HG02970 (cell line): ENCODE results near the gene HEPACAM.

Source experiments
- ATAC-seq: cut with Tn5 transposase; IDR thresholded peaks from one replicate; pipeline ENCODE4 v1.9.1; 2021; ENCODE audit warnings: mild to moderate bottlenecking, moderate library complexity, moderate number of reproducible peaks; ENCODE audit not compliant: unreplicated experiment, low FRiP score

HEPACAM gene

DNA sequence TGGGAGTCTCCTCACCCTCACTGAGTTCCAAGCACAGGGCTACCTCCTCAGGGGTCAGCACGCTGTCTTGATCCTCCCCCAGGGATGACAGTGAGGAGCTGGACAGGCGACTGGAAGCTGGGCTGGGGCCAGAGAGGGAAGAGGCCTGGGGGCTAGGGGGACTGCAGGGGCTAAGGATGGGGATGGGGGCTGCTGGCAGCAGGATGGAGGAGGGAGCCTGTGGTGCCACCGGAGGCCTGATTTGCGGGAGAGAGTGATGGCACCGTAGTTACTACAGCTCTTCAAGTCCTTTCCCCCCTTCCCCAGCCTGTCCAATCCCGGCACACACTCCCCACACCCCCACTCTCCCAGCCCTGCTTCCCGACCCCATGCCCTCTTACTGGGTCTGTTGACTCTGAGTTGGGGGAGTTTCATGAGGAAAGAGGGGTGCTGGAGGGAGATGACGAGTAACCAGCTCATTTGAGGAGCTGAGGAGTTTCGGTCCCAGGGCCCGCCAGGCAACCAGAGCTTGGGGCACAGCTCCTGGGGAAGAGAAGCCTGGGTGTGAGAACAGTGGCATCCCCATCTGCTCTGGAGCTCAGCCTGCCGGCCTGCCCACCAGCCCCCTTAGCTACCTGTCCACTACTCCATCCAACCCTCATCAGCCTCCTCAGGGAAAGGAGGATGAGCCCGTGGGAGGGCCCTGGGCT is 48.7 kb downstream of the HEPACAM start:
- ATAC-seq: no peak

DNA sequence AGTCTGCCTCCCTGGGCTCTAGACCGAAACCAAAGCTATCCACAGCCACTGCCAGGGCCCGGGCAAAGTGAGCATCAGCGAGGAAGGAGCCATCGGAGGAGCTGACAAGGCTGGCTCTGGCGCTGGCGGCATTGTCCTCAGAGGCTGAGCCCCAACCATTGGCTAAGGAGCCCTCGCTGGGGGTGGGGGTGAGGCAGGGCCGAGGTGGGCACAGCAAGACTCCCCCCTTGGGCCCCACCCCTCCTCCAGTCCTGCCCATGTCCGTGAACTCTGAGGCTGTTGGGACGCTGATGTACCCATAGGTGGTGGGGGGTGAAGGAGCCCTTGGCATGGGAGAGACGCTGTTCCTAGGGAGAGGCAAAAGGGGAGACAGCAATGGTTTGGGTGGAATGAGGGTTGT is 49.4 kb downstream of the HEPACAM start:
- no peak for ATAC-seq

DNA sequence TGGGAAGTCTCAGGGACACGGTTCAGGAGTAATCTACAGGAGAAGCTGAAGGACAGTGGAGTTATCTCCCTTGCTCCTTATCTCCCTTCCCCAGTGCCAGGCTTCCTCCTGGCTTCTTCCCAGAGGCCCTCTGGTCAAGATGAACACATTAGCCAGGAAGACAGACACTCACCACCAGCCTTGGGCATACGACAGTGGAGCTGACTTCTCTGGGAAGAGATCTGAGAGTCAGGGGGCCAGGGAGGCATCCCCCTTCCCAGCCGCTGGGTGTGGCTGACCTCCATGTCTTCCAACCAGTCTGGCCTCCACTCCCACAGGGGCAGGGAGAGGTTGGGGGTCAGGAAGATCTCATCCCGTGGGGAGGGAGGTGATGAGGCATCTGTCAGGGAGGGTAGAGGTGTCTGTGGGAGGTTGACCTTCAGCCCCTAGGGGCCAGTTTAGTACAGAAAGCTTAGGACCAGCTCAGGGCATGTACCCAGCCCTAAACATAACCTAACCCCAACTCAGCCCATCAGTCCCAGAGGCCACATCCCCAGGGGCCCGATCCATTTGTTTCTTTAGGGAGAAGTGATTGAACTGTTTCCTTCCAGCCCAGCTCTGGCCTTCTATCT is 50.9 kb downstream of the HEPACAM start:
- ATAC-seq: no peak

DNA sequence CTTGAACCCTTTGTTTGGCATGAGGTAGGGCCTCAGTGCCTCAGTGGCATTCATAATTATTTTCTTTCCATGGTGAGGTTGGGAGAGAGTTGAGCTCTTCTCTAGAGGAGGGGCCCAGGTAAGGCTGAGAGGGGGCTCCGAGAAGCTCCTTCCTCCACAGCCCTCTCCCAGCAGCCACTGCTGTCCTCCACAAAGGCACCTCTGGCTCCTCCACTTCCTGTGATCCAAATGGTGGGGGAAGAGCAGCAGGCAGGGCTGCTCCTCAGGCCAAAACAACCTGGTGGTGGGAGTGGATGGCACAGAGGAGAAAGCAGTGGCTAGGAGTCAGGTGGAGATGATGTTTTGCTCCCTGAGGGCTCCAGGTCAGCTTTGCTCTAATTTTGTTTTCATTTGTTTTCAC is 51.5 kb downstream of the HEPACAM start:
- ATAC-seq: no peak

- no peak for ATAC-seq
These were observed 53.3 kb downstream of the HEPACAM start for GRCh38 chr11:124882339-124883071.

- no peak for ATAC-seq
These were observed 54.9 kb downstream of the HEPACAM start for GRCh38 chr11:124880958-124881357.

GRCh38 chr11:124880290-124880611 is 55.6 kb downstream of the HEPACAM start:
- no peak for ATAC-seq

DNA sequence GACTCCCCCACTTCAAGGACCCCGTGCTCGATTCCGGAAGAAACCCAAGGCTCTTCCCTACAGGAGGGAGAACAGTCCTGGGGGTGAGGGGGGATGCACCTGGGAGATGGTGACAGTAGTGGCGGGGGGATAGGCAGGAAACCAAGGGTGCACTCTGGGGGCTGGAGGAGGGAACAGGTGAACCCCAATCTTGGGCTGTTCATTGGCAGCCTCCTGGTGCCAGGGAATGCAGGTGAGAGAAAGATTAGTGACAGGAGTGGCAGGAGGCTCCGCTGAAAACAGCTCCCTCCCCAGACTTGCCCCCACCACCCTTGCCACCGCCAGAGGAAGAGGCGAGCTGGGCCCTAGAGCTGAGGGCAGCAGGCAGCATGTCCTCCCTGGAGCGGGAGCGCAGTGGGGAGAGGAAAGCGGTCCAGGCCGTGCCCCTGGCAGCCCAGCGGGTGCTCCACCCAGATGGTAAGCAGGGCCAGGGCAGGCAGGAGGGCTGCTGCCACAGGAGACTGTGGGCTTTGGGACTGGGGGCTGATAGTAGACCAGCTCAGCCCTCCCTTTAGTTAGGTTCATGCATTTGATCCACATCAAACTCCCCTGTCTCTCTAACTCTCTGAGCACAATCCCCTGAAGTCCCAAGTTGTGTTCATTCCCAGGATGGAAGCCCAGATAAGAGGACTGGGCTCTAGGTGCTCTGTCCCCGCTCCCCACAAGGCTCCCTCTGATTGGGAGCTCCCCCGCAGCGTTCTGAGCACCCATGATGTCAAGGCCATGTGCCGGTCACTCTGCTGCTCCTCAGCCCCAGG is 56.2 kb downstream of the HEPACAM start:
- ATAC-seq: no peak

- ATAC-seq: no peak
These were observed 56.9 kb downstream of the HEPACAM start for GRCh38 chr11:124878759-124879492.

GRCh38 chr11:124877910-124878758 is 57.7 kb downstream of the HEPACAM start:
- ATAC-seq: no peak

GRCh38 chr11:124877631-124877909 is 58.3 kb downstream of the HEPACAM start:
- no peak for ATAC-seq

GRCh38 chr11:124876818-124877630 is 58.8 kb downstream of the HEPACAM start:
- no peak for ATAC-seq

DNA sequence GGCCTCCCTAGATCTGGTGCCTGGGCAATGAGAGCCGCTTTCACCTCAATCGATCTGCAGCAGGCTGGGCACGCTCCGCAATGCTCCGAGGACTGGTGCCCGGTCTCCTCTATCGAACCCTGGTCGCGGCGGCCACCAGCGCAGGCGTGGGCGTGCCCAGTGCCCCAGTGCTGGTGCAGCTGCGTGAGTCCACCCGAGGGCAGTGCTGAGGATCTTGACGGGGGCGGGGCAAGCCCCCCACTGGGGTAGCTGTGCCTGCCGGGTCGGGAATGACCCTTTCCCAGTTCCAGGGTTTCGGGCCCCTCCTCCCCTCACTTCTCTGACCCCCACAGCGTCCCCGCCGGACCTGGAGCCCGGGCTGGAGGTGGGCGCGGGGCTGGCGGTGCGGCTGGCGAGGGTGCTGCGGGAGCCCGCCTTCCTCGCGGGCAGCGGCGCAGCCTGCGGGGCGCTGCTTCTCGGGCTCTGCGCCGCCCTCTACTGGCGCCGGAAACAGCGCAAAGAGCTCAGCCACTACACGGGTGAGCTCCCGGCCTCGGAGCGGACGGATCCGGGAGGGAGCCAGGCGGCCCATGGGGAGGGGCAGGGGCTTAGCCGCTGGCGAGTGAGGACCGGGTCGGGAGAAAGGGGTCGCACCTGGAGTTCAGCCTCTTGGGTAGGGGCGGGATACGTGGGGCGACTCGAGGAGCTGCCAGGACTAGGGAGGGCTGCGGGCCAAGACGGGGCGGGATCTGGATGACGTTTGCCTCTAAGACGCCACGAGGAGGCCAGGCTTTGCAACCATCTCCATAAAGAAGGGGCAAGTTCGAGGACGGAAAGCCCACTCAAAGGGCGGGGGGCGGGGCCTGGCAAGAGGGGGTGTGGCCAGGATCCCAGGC is 59.7 kb downstream of the HEPACAM start:
- ATAC-seq: peak; percentile 66

DNA sequence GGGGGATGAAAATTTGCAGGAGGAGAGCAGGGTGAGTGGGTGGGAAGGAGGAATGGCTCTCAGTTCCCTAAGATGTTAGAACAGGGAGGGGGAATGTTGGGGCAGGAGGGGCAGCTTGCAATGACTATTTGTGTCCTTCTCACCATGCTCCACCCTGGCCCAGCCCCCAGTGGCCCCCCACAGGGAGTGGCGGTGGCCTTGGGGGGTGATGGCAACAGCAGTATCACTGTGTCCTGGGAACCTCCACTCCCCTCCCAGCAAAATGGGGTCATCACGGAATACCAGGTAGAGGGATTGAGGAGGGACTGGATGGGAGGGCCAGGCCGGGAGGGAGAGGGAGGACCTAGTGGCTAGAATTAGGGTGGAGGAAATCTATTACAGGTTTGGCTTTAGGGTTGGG is 60.4 kb downstream of the HEPACAM start:
- ATAC-seq: no peak

- ATAC-seq: no peak
These were observed 61.1 kb downstream of the HEPACAM start for GRCh38 chr11:124874571-124875255.

GRCh38 chr11:124873951-124874350 is 61.9 kb downstream of the HEPACAM start:
- ATAC-seq: no peak

GRCh38 chr11:124872741-124873140 is 63.1 kb downstream of the HEPACAM start:
- ATAC-seq: no peak
